HG03135 (cell line): ENCODE results near the gene ZNF784.

ENCODE experiments used
- ATAC-seq: cut with Tn5 transposase; IDR thresholded peaks from one replicate; pipeline ENCODE4 v1.9.1; 2021; ENCODE audit warnings: mild to moderate bottlenecking, moderate library complexity; ENCODE audit not compliant: unreplicated experiment

Gene ZNF784

GRCh38 chr19:55624109-55625003, at the start of gene ZNF784:
Gene ZNF784 (minus strand): TSS chr19:55624566. CDS start chr19:55624561, 5 bp downstream.
- ATAC-seq = no peak

- ATAC-seq = no peak
Measured at GRCh38 chr19:55673889-55674288, 49.5 kb upstream of the ZNF784 start.

- ATAC-seq = no peak
Measured at GRCh38 chr19:55673465-55673864, 49.1 kb upstream of the ZNF784 start.

- no peak for ATAC-seq
Measured at GRCh38 chr19:55672418-55672817, 48.1 kb upstream of the ZNF784 start.

- ATAC-seq = no peak
Measured at GRCh38 chr19:55671054-55671378, 46.6 kb upstream of the ZNF784 start.

GRCh38 chr19:55670280-55671053, 46.1 kb upstream of the ZNF784 start:
- no peak for ATAC-seq

- ATAC-seq = no peak
Measured at GRCh38 chr19:55669418-55670279, 45.3 kb upstream of the ZNF784 start.

- ATAC-seq = no peak
Measured at GRCh38 chr19:55668603-55669348, 44.4 kb upstream of the ZNF784 start.

GRCh38 chr19:55667958-55668357, 43.6 kb upstream of the ZNF784 start:
- no peak for ATAC-seq

- ATAC-seq = no peak
Measured at GRCh38 chr19:55667511-55667910, 43.1 kb upstream of the ZNF784 start.

- ATAC-seq = no peak
Measured at GRCh38 chr19:55667006-55667381, 42.6 kb upstream of the ZNF784 start.

GRCh38 chr19:55666343-55667005, 42.1 kb upstream of the ZNF784 start:
- no peak for ATAC-seq

- ATAC-seq = no peak
Measured at GRCh38 chr19:55663846-55664536, 39.6 kb upstream of the ZNF784 start.

GRCh38 chr19:55661826-55662225, 37.5 kb upstream of the ZNF784 start:
- no peak for ATAC-seq

GRCh38 chr19:55660991-55661390, 36.6 kb upstream of the ZNF784 start:
- ATAC-seq = no peak

GRCh38 chr19:55660404-55660803, 36.0 kb upstream of the ZNF784 start:
- no peak for ATAC-seq

GRCh38 chr19:55659822-55660221, 35.5 kb upstream of the ZNF784 start:
- ATAC-seq = no peak

GRCh38 chr19:55658846-55659459, 34.6 kb upstream of the ZNF784 start:
- ATAC-seq = no peak
